Panc1 (cell line): ENCODE data around the gene GTSE1. TPM values are rescaled to one million over a fixed set of nuclear protein-coding genes. Genes with fewer than 3 reads are reported as not detected.

Experiments
- ATAC-seq: fragments of 200-7000 bp; cut with Tn5 transposase; 2 replicates; pipeline ENCODE4 v1.9.1; 2020; ENCODE audit warnings: mild to moderate bottlenecking, moderate library complexity
- BruUV-seq: library from RNA; stranded (reverse); fragments of 400-500 nt; replicated peaks from 2 replicates; lab custom pipeline; 2021; lab: Mats Ljungman, UMichigan
- CTCF ChIA-PET: fragments of 300-600 bp; sonication (Branson Sonifier 250); formaldehyde crosslinking; loops from one replicate; lab custom pipeline; 2022; ENCODE audit warnings: antibody characterized with exemption; lab: Charles Lee
- POLR2A ChIA-PET: fragments of 300-600 bp; sonication (Branson Sonifier 250); formaldehyde crosslinking; loops from one replicate; lab custom pipeline; 2022; ENCODE audit warnings: antibody characterized with exemption; lab: Charles Lee
- DNase-seq: peaks from one replicate; pipeline ENCODE4 v3.0.0-alpha.2; 2010; ENCODE audit warnings: low read depth, low spot score
- H3K27ac ChIP-seq: 2 replicates; pipeline ENCODE4 v1.5.1; 2011; ENCODE audit warnings: mild to moderate bottlenecking, low read length, inconsistent platforms
- H3K27me3 ChIP-seq: fragments of 200-500 bp; sonication (Bioruptor generic); 2 replicates; pipeline ENCODE4 v1.6.0; 2014; ENCODE audit warnings: low read length, inconsistent platforms; ENCODE audit not compliant: control insufficient read depth, insufficient read depth
- H3K36me3 ChIP-seq: fragments of 200-500 bp; sonication (Bioruptor generic); 2 replicates; pipeline ENCODE4 v1.5.1; 2014; ENCODE audit warnings: inconsistent platforms, mild to moderate bottlenecking, low read length, moderate library complexity; ENCODE audit not compliant: control insufficient read depth, insufficient read depth
- H3K4me1 ChIP-seq: 2 replicates; pipeline ENCODE4 v1.5.1; 2011; ENCODE audit warnings: inconsistent platforms, mild to moderate bottlenecking, low read length, moderate library complexity; ENCODE audit not compliant: control insufficient read depth, insufficient read depth
- H3K4me3 ChIP-seq, 2 experiments: 2 replicates each; pipeline ENCODE4 v1.5.1; 2011 to 2012; ENCODE audit warnings: low read depth in 2 of 2, low read length in 2 of 2, mild to moderate bottlenecking in 2 of 2, inconsistent platforms in 1 of 2, moderate library complexity in 1 of 2
- H3K9me3 ChIP-seq: fragments of 200-500 bp; sonication (Bioruptor generic); 2 replicates; pipeline ENCODE4 v1.5.1; 2014; ENCODE audit warnings: low read depth, mild to moderate bottlenecking, inconsistent platforms, low read length, moderate library complexity; ENCODE audit not compliant: control insufficient read depth, insufficient read depth
- CTCF ChIP-seq: fragments of 450-650 bp; IDR thresholded peaks from 2 replicates; pipeline ENCODE4 v1.5.1; 2017; ENCODE audit warnings: mild to moderate bottlenecking
- POLR2AphosphoS5 ChIP-seq: IDR thresholded peaks from 2 replicates; pipeline ENCODE4 v1.6.1; 2012; ENCODE audit warnings: mild to moderate bottlenecking, low read depth, low read length, moderate library complexity
- REST ChIP-seq, 2 experiments: IDR thresholded peaks; 2 replicates each; pipeline ENCODE4 v1.6.1; 2011 to 2012; ENCODE audit warnings: low read depth in 2 of 2, control low read depth in 1 of 2, low read length in 1 of 2, mild to moderate bottlenecking in 1 of 2, moderate library complexity in 1 of 2; ENCODE audit not compliant: insufficient read depth in 1 of 2
- SIN3A ChIP-seq: IDR thresholded peaks from 2 replicates; pipeline ENCODE4 v1.6.1; 2012; ENCODE audit warnings: low read depth, mild to moderate bottlenecking, low read length, moderate library complexity, borderline replicate concordance; ENCODE audit not compliant: insufficient read depth
- TCF7L2 ChIP-seq: IDR thresholded peaks from 2 replicates; pipeline ENCODE4 v1.6.1; 2011; ENCODE audit warnings: mild to moderate bottlenecking, low read depth, low read length, inconsistent platforms
- in situ Hi-C: cut with HindIII; loops from 2 replicates; pipeline ENCODE4 v1.10.0; 2016; ENCODE audit warnings: low sequenced_read_pairs, low pct_unique_long_range_greater_than_20kb
- intact Hi-C: fragments of 100-400 bp; cut with micrococcal nuclease; formaldehyde crosslinking; loops from one replicate; pipeline ENCODE4 v1.10.0; 2022; ENCODE audit not compliant: unreplicated experiment
- total RNA-seq: library from RNA; stranded (reverse); gene quantifications from one replicate; pipeline ENCODE4 v1.2.1, GENCODE V29; 2021; ENCODE audit not compliant: unreplicated experiment

Gene GTSE1
- total RNA-seq, 1 experiment from 2014 or later, result 36.2 TPM

- Histone ChIP-seq H3K4me3 (no peak overlapping the region), H3K36me3 (no peaks in the 10 kb centered on the region), H3K27ac (no peak overlapping the region), H3K4me1 (no peaks in the 10 kb centered on the region), H3K9me3 (no peaks in the 10 kb centered on the region), H3K27me3 (no peaks in the 10 kb centered on the region)
- CTCF ChIA-PET, result no interaction called here
- in situ Hi-C loops, result no loop called here
- intact Hi-C loops, result no loop called here
- POLR2A ChIA-PET, result no interaction called here
- no peak for DNase-seq
- ATAC-seq, result no peak
- no TSS peak for BruUV-seq
- TF ChIP-seq POLR2AphosphoS5, result no peak
- no peak for TF ChIP-seq CTCF
- no peak for TF ChIP-seq REST (IDR thresholded peaks at IDR 0.05; ENCODE audit: insufficient read depth in 1 of 2, low read depth in 2 of 2, low read length in 1 of 2)
- no peak for TF ChIP-seq TCF7L2
- no peak for TF ChIP-seq SIN3A
Observed at GRCh38 chr22:46359362-46359761, 62.7 kb downstream of the GTSE1 start.

GRCh38 chr22:46360097-46360496 lies 63.4 kb downstream of the GTSE1 start:
- no peaks in the 10 kb centered on the region for H3K36me3 ChIP-seq
- POLR2A ChIA-PET, result no interaction called here
- no peaks in the 10 kb centered on the region for H3K4me1 ChIP-seq
- intact Hi-C loops (no loop called here), in situ Hi-C loops (no loop called here)
- no peak for DNase-seq
- no peak for ATAC-seq
- no TSS peak for BruUV-seq
- CTCF ChIA-PET, result no interaction called here
- no peak overlapping the region for H3K27ac ChIP-seq
- no peak for TF ChIP-seq CTCF
- TF ChIP-seq REST (IDR thresholded peaks at IDR 0.05; ENCODE audit: insufficient read depth in 1 of 2, low read depth in 2 of 2, low read length in 1 of 2), result no peak
- no peak for TF ChIP-seq TCF7L2
- no peak for TF ChIP-seq POLR2AphosphoS5
- TF ChIP-seq SIN3A, result no peak
- H3K9me3 ChIP-seq, result no peaks in the 10 kb centered on the region
- no peak overlapping the region for H3K4me3 ChIP-seq
- no peaks in the 10 kb centered on the region for H3K27me3 ChIP-seq
